Neuron (in vitro differentiated cells): ENCODE results near the gene PLIN3.
"Not testable (repeated sequence)": the region's sequence is repeated elsewhere in the genome, so short reads cannot be mapped to it uniquely, and the experiment has no call there.

Source experiments
- H2AFZ ChIP-seq: one replicate; pipeline ENCODE4 v1.6.1; 2013; ENCODE audit warnings: low read depth, mild to moderate bottlenecking, inconsistent platforms, low read length, moderate library complexity
- H3K27me3 ChIP-seq: one replicate; pipeline ENCODE4 v1.6.1; 2013; ENCODE audit warnings: low read length; ENCODE audit not compliant: insufficient read depth
- H3K36me3 ChIP-seq: one replicate; pipeline ENCODE4 v1.6.1; 2013; ENCODE audit warnings: low read length; ENCODE audit not compliant: insufficient read depth
- H3K4me1 ChIP-seq: one replicate; pipeline ENCODE4 v1.6.1; 2013; ENCODE audit warnings: low read length; ENCODE audit not compliant: insufficient read depth
- H3K4me3 ChIP-seq: 2 replicates; pipeline ENCODE4 v1.5.1; 2013; ENCODE audit warnings: mild to moderate bottlenecking, low read length, moderate library complexity
- H3K9me3 ChIP-seq: one replicate; pipeline ENCODE4 v1.6.1; 2013; ENCODE audit warnings: low read length

The PLIN3 gene

GRCh38 chr19:4908360-4908759 lies 40.9 kb upstream of the PLIN3 start:
- Histone ChIP-seq H3K4me1 (peaks cover 18% of the 10 kb centered on the region), H3K4me3 (no peak overlapping the region), H3K9me3 (no peaks in the 10 kb centered on the region), H2AFZ (no peak overlapping the region), H3K27me3 (no peaks in the 10 kb centered on the region), H3K36me3 (peaks cover 10% of the 10 kb centered on the region)

- Histone ChIP-seq H3K9me3 (peaks cover 2% of the 10 kb centered on the region), H3K36me3 (peaks cover 4% of the 10 kb centered on the region), H3K27me3 (no peaks in the 10 kb centered on the region), H3K4me3 (no peak overlapping the region), H2AFZ (no peak overlapping the region), H3K4me1 (peaks cover 18% of the 10 kb centered on the region)
Observed at GRCh38 chr19:4906963-4907362, 39.5 kb upstream of the PLIN3 start.

- Histone ChIP-seq H2AFZ (no peak overlapping the region), H3K4me3 (no peak overlapping the region), H3K9me3 (peaks cover 2% of the 10 kb centered on the region), H3K36me3 (no peaks in the 10 kb centered on the region), H3K27me3 (no peaks in the 10 kb centered on the region), H3K4me1 (peaks cover 4% of the 10 kb centered on the region)
Observed at GRCh38 chr19:4904481-4904880, 37.0 kb upstream of the PLIN3 start.

GRCh38 chr19:4902796-4903195 lies 35.3 kb upstream of the PLIN3 start, which contains the start of gene ARRDC5:
TSS of gene ARRDC5 (minus strand) at chr19:4902896. CDS start at chr19:4902825, 71 bp downstream.
- Histone ChIP-seq H3K9me3 (peaks cover 2% of the 10 kb centered on the region), H2AFZ (no peak within 1 kb of the TSS), H3K36me3 (no peaks in the 10 kb centered on the region), H3K4me3 (no peak within 1 kb of the TSS), H3K4me1 (no peaks in the 10 kb centered on the region), H3K27me3 (no peaks in the 10 kb centered on the region)

- not testable (repeated sequence) for H3K36me3 ChIP-seq, H3K27me3 ChIP-seq, H2AFZ ChIP-seq, H3K4me1 ChIP-seq, H3K9me3 ChIP-seq, H3K4me3 ChIP-seq
Observed at GRCh38 chr19:4900879-4901278, 33.4 kb upstream of the PLIN3 start.

GRCh38 chr19:4897146-4897545 lies 29.7 kb upstream of the PLIN3 start:
- Histone ChIP-seq H2AFZ (no peak overlapping the region), H3K4me1 (no peaks in the 10 kb centered on the region), H3K9me3 (no peaks in the 10 kb centered on the region), H3K4me3 (no peak overlapping the region), H3K36me3 (no peaks in the 10 kb centered on the region), H3K27me3 (no peaks in the 10 kb centered on the region)

GRCh38 chr19:4896372-4896771 lies 28.9 kb upstream of the PLIN3 start:
- H3K4me1 ChIP-seq = no peaks in the 10 kb centered on the region
- H3K9me3 ChIP-seq = no peaks in the 10 kb centered on the region
- no peak overlapping the region for H3K4me3 ChIP-seq

GRCh38 chr19:4892962-4893361 lies 25.5 kb upstream of the PLIN3 start:
- not testable (repeated sequence) for H3K9me3 ChIP-seq, H3K36me3 ChIP-seq, H3K27me3 ChIP-seq, H2AFZ ChIP-seq, H3K4me3 ChIP-seq, H3K4me1 ChIP-seq

More at GRCh38 chr19:4896372-4896771, 28.9 kb upstream of the PLIN3 start:
- H3K36me3 ChIP-seq = no peaks in the 10 kb centered on the region
- H2AFZ ChIP-seq = no peak overlapping the region
- H3K27me3 ChIP-seq = no peaks in the 10 kb centered on the region

GRCh38 chr19:4891066-4891465 lies 23.6 kb upstream of the PLIN3 start:
- H3K9me3 ChIP-seq = no peaks in the 10 kb centered on the region
- H3K4me1 ChIP-seq = no peaks in the 10 kb centered on the region
- H3K4me3 ChIP-seq = no peak overlapping the region
- no peak overlapping the region for H2AFZ ChIP-seq
- no peaks in the 10 kb centered on the region for H3K27me3 ChIP-seq
- H3K36me3 ChIP-seq = no peaks in the 10 kb centered on the region

- Histone ChIP-seq H3K4me3 (no peak overlapping the region), H3K9me3 (no peaks in the 10 kb centered on the region), H3K27me3 (no peaks in the 10 kb centered on the region), H3K4me1 (no peaks in the 10 kb centered on the region), H3K36me3 (no peaks in the 10 kb centered on the region), H2AFZ (no peak overlapping the region)
Observed at GRCh38 chr19:4889034-4889815, 21.8 kb upstream of the PLIN3 start.

GRCh38 chr19:4887803-4888202 lies 20.3 kb upstream of the PLIN3 start:
- not testable (repeated sequence) for H3K27me3 ChIP-seq, H3K9me3 ChIP-seq, H2AFZ ChIP-seq, H3K4me1 ChIP-seq, H3K36me3 ChIP-seq, H3K4me3 ChIP-seq

- not testable (repeated sequence) for H3K4me1 ChIP-seq, H3K9me3 ChIP-seq, H3K36me3 ChIP-seq
Observed at GRCh38 chr19:4884993-4885392, 17.5 kb upstream of the PLIN3 start.

GRCh38 chr19:4882874-4883273 lies 15.4 kb upstream of the PLIN3 start:
- not testable (repeated sequence) for H3K9me3 ChIP-seq, H3K4me1 ChIP-seq, H2AFZ ChIP-seq, H3K4me3 ChIP-seq, H3K36me3 ChIP-seq, H3K27me3 ChIP-seq

More at GRCh38 chr19:4884993-4885392, 17.5 kb upstream of the PLIN3 start:
- not testable (repeated sequence) for H3K27me3 ChIP-seq, H3K4me3 ChIP-seq, H2AFZ ChIP-seq

- Histone ChIP-seq H2AFZ (no peak overlapping the region), H3K4me1 (peaks cover 15% of the 10 kb centered on the region), H3K36me3 (no peaks in the 10 kb centered on the region), H3K27me3 (no peaks in the 10 kb centered on the region), H3K4me3 (no peak overlapping the region), H3K9me3 (no peaks in the 10 kb centered on the region)
Observed at GRCh38 chr19:4879041-4879440, 11.6 kb upstream of the PLIN3 start.
